ENCODE measurements around the gene DSP.

DSP gene

GRCh38 chr6:7518877-7519276 is 22.6 kb upstream of the DSP start:
- Histone ChIP-seq H3K36me3 (ENCODE audit: insufficient read depth, low read length) (no peaks in the 10 kb centered on the region), H3K4me2 (ENCODE audit: low read length) (no peak overlapping the region), H2AFZ (ENCODE audit: low read length) (no peak overlapping the region), H3K4me1 (ENCODE audit: insufficient read depth, low read length, severe bottlenecking) (no peaks in the 10 kb centered on the region), H3K9ac (ENCODE audit: low read length) (no peak overlapping the region), H3K4me3 (ENCODE audit: low read depth, low read length, poor library complexity, severe bottlenecking) (no peak overlapping the region), H3K79me2 (ENCODE audit: insufficient read depth, low read length) (no peaks in the 10 kb centered on the region), H3K27me3 (ENCODE audit: insufficient read depth, low read length) (0 out of 2 replicates have a peak, but pooled peaks cover 2% of the 10 kb centered on the region), H3F3A (ENCODE audit: insufficient read depth, low read length) (no peaks in the 10 kb centered on the region), H3K9me2 (ENCODE audit: low read depth, low read length) (no peaks in the 10 kb centered on the region), H4K20me1 (ENCODE audit: insufficient read depth, low read length) (no peaks in the 10 kb centered on the region), H3K9me3 (ENCODE audit: low read length) (no peaks in the 10 kb centered on the region), H3K27ac (ENCODE audit: low read depth, low read length, poor library complexity, severe bottlenecking) (no peak overlapping the region)
- TF ChIP-seq, protein P1, sequence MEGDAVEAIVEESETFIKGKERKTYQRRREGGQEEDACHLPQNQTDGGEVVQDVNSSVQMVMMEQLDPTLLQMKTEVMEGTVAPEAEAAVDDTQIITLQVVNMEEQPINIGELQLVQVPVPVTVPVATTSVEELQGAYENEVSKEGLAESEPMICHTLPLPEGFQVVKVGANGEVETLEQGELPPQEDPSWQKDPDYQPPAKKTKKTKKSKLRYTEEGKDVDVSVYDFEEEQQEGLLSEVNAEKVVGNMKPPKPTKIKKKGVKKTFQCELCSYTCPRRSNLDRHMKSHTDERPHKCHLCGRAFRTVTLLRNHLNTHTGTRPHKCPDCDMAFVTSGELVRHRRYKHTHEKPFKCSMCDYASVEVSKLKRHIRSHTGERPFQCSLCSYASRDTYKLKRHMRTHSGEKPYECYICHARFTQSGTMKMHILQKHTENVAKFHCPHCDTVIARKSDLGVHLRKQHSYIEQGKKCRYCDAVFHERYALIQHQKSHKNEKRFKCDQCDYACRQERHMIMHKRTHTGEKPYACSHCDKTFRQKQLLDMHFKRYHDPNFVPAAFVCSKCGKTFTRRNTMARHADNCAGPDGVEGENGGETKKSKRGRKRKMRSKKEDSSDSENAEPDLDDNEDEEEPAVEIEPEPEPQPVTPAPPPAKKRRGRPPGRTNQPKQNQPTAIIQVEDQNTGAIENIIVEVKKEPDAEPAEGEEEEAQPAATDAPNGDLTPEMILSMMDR (IDR thresholded peaks at IDR 0.05; ENCODE audit: low read length) = no peak
- TF ChIP-seq EZH2 (IDR thresholded peaks at IDR 0.05; ENCODE audit: borderline replicate concordance, low read length) = no peak

DNA sequence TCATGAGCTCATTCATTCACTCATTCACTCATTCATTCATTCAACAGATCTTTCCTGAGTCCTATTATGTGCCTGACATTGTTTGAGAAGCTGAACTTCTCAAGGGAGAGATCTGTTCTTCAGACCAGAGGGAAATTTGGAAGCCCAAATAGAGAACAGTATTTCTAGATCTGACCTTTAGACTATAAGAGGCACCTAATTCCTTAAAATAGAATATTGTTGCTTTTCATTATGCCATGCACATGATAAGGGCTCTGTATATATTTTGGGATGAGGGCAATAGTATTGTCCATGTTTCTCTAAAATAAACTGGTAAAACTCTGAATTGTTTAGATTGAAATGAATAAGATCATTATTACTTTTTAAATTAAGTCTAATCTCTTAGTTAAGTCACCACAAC is 18.6 kb upstream of the DSP start:
- H3K9me3 ChIP-seq (ENCODE audit: low read length) = no peaks in the 10 kb centered on the region
- 0 out of 2 replicates have a peak, but pooled peaks cover 2% of the 10 kb centered on the region for H3K27me3 ChIP-seq (ENCODE audit: insufficient read depth, low read length)
- no peaks in the 10 kb centered on the region for H4K20me1 ChIP-seq (ENCODE audit: insufficient read depth, low read length)
- H3K4me3 ChIP-seq (ENCODE audit: low read depth, low read length, poor library complexity, severe bottlenecking) = no peak overlapping the region
- no peaks in the 10 kb centered on the region for H3K4me1 ChIP-seq (ENCODE audit: insufficient read depth, low read length, severe bottlenecking)
- no peak overlapping the region for H3K27ac ChIP-seq (ENCODE audit: low read depth, low read length, poor library complexity, severe bottlenecking)
- H2AFZ ChIP-seq (ENCODE audit: low read length) = no peak overlapping the region
- no peak for TF ChIP-seq EZH2 (IDR thresholded peaks at IDR 0.05; ENCODE audit: borderline replicate concordance, low read length)
- TF ChIP-seq, protein P1 (IDR thresholded peaks at IDR 0.05; ENCODE audit: low read length) = no peak
- no peak overlapping the region for H3K4me2 ChIP-seq (ENCODE audit: low read length)
- H3F3A ChIP-seq (ENCODE audit: insufficient read depth, low read length) = no peaks in the 10 kb centered on the region
- H3K9ac ChIP-seq (ENCODE audit: low read length) = no peak overlapping the region
- no peaks in the 10 kb centered on the region for H3K9me2 ChIP-seq (ENCODE audit: low read depth, low read length)
- H3K36me3 ChIP-seq (ENCODE audit: insufficient read depth, low read length) = no peaks in the 10 kb centered on the region
- no peaks in the 10 kb centered on the region for H3K79me2 ChIP-seq (ENCODE audit: insufficient read depth, low read length)

DNA sequence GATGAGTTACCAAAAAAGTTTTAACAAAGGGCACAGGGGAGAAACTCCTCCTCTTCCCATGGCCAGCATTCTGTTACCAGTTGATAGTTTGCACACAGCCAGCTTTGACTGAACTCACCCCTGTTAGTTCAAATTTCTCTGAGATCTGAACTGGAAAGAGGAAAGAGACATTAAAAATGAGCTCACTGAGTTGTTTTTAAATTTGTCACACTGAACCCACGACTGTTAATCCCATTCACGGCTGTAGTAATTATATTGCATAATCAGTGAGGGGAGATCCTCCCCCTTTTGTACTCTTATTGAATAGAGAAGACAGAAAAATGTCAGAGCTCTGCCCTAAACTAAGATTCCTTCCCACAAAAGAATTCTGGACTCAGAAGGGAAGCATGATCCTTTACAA is 17.5 kb upstream of the DSP start:
- Histone ChIP-seq H3K9me3 (ENCODE audit: low read length) (no peaks in the 10 kb centered on the region), H3K4me1 (ENCODE audit: insufficient read depth, low read length, severe bottlenecking) (no peaks in the 10 kb centered on the region), H3K4me2 (ENCODE audit: low read length) (no peak overlapping the region), H3K9ac (ENCODE audit: low read length) (no peak overlapping the region), H4K20me1 (ENCODE audit: insufficient read depth, low read length) (no peaks in the 10 kb centered on the region), H2AFZ (ENCODE audit: low read length) (no peak overlapping the region), H3K9me2 (ENCODE audit: low read depth, low read length) (no peaks in the 10 kb centered on the region), H3K36me3 (ENCODE audit: insufficient read depth, low read length) (no peaks in the 10 kb centered on the region), H3K4me3 (ENCODE audit: low read depth, low read length, poor library complexity, severe bottlenecking) (no peak overlapping the region), H3K27ac (ENCODE audit: low read depth, low read length, poor library complexity, severe bottlenecking) (no peak overlapping the region), H3K79me2 (ENCODE audit: insufficient read depth, low read length) (no peaks in the 10 kb centered on the region), H3K27me3 (ENCODE audit: insufficient read depth, low read length) (0 out of 2 replicates have a peak, but pooled peaks cover 2% of the 10 kb centered on the region), H3F3A (ENCODE audit: insufficient read depth, low read length) (no peaks in the 10 kb centered on the region)
- TF ChIP-seq EZH2 (IDR thresholded peaks at IDR 0.05; ENCODE audit: borderline replicate concordance, low read length) = no peak
- TF ChIP-seq, protein P1 (IDR thresholded peaks at IDR 0.05; ENCODE audit: low read length) = no peak
